ENCODE data around the gene B3GAT1.

DNA sequence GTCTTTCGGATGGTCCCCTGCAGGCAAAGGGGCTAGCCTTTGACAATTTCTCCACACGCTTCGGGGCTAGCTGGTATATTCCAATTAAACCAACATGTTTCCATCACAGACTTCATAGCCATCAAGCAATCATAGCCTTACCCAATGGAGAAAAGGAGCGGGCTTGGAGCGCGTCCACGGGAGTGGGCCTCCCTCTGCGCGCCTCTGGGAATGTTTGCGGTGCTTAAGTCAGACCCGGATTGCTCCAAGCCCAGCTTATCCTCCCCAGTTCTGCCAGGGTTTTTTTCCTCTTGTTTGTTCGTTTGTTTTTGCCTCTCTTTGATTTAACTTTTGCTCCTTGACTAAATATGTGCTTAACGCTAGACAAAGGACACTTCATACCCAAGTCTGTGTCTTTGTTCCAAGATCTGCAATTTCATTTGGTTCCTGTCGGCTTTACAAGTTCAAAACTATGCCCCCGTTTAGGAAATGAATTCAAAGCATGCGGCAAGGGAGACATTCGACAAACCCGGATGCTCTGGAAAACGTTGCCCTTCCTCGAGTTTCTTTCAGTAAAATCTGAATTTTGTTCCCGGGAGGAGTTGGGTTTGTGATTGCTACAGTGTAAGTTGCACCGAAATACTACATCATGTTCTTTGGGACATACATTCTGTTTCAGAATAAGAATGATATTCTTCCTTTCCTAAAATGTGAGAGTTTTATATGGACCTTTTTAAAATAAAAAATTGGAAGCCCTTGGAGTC, 81.3 kb downstream of the B3GAT1 start:
- TF ChIP-seq TARDBP (IDR thresholded peaks at IDR 0.05) (no peak), NFRKB (IDR thresholded peaks at IDR 0.05) (no peak), FOXM1 (IDR thresholded peaks at IDR 0.05; ENCODE audit: borderline replicate concordance) (no peak), BHLHE40 (IDR thresholded peaks at IDR 0.05; ENCODE audit: borderline replicate concordance) (no peak), FOXA1 (IDR thresholded peaks at IDR 0.05) (no peak)

All from HEK293T (cell line).